Measurements from ENCODE around the gene TBX1. TPM values are rescaled to one million over a fixed set of nuclear protein-coding genes. Genes with fewer than 3 reads are reported as not detected.

TBX1 gene
- total and polyA plus RNA-seq, 10 of the 15 experiments (the other 5 are each of a cell fraction or from before 2014, with no cell fraction given), result not detected

DNA sequence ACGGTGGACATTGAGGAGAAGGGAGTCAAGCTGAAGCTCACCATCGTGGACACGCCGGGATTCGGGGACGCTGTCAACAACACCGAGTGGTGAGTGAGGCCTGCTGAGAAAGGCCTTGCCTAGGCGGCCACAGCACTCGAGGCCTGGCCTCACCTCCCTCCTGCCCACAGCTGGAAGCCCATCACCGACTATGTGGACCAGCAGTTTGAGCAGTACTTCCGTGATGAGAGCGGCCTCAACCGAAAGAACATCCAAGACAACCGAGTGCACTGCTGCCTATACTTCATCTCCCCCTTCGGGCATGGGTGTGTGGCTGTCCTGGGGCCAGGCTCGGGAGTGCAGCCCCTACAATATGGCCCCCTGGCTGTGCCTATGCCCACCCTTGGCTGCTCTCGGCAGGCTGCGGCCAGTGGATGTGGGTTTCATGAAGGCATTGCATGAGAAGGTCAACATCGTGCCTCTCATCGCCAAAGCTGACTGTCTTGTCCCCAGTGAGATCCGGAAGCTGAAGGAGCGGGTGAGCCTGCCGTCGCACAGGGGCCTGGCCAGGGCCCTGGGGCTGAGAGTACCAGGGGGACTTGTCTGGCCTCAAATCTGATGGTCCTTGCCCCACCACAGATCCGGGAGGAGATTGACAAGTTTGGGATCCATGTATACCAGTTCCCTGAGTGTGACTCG is 40.3 kb upstream of the TBX1 start:
- peaks cover 4 to 5% of the 10 kb centered on the region in 2 experiments; a peak in 3 of 4 replicates for H3K27me3 ChIP-seq (replicated peaks in 1 of 2; ENCODE audit: control insufficient read depth in 2 of 2, insufficient read depth in 2 of 2, low read length in 1 of 2)
- H3K9me3 ChIP-seq (replicated peaks; ENCODE audit: control insufficient read depth, insufficient read depth, low read length), result no peaks in the 10 kb centered on the region; the same call in 2 of the 3 replicates
- H3K27ac ChIP-seq (ENCODE audit: control insufficient read depth, insufficient read depth), result no peak overlapping the region
- H3K9ac ChIP-seq (ENCODE audit: control insufficient read depth, insufficient read depth, low read length), result no peak overlapping the region
- SMC1A ChIA-PET (ENCODE audit: uncharacterized antibody, unreplicated experiment), result no interaction called here
- CTCF ChIA-PET, result interaction anchor here (1.0 kb wide), 1 partner anchor 39 kb away, joined by 3 read pairs; no protein-coding TSS in a partner anchor
- BruUV-seq (replicated peaks), result no TSS peak
- ATAC-seq, result no peak
- no peak overlapping the region for H3K4me2 ChIP-seq (ENCODE audit: control insufficient read depth, insufficient read depth)
- no peak for TF ChIP-seq CREM (IDR thresholded peaks at IDR 0.05; ENCODE audit: low read depth)
- TF ChIP-seq IRF5 (IDR thresholded peaks at IDR 0.05; ENCODE audit: borderline replicate concordance), result no peak
- TF ChIP-seq SMAD5 (IDR thresholded peaks at IDR 0.05; ENCODE audit: low read depth), result no peak
- no peak for TF ChIP-seq GABPA (IDR thresholded peaks at IDR 0.05; ENCODE audit: low read depth)
- TF ChIP-seq ATF2 (IDR thresholded peaks at IDR 0.05; ENCODE audit: low read length), result no peak
- TF ChIP-seq RBBP5 (conservative IDR thresholded peaks at IDR 0.05), result no peak
- TF ChIP-seq E2F4 (IDR thresholded peaks at IDR 0.05; ENCODE audit: low read depth, low read length), result no peak
- 73% methylated on average over 26 of the region's 26 CpGs for WGBS (ENCODE audit: insufficient coverage, insufficient replicate concordance, low lambda C conversion rate, missing lambda C conversion rate)
- no peaks in the 10 kb centered on the region for H4K20me1 ChIP-seq (ENCODE audit: control insufficient read depth, insufficient read depth)
- in situ Hi-C loops (cut with MboI), result no loop called here
- intact Hi-C loops (cut with micrococcal nuclease; ENCODE audit: unreplicated experiment), result no loop called here
- no peak overlapping the region for H3K4me3 ChIP-seq
- no peaks in the 10 kb centered on the region for H3K79me2 ChIP-seq (ENCODE audit: control insufficient read depth, insufficient read depth, low read length)
- no peaks in the 10 kb centered on the region for H3K36me3 ChIP-seq (ENCODE audit: control insufficient read depth in 2 of 2, insufficient read depth in 2 of 2, low read length in 1 of 2)
- DNase-seq (ENCODE audit: low read depth, low spot score), result no peak
- FAIRE-seq, result no peak
- H3K4me1 ChIP-seq (ENCODE audit: control insufficient read depth, insufficient read depth, low read length), result peaks cover 6% of the 10 kb centered on the region
- no peak overlapping the region for H2AFZ ChIP-seq (ENCODE audit: control insufficient read depth, low read depth, low read length)
- POLR2A ChIA-PET, result no interaction called here
- RAD21 ChIA-PET (ENCODE audit: unreplicated experiment), result no interaction called here
